HepG2 (cell line): Measurements from ENCODE around the gene ZBTB46.

ENCODE experiments used
- FOXO4 ChIP-seq: sonication (generic); formaldehyde crosslinking; conservative IDR thresholded peaks from 2 replicates; pipeline ENCODE4 v1.8.1; 2023; ENCODE audit warnings: missing genetic modification reagents
- POGZ ChIP-seq: sonication (generic); formaldehyde crosslinking; IDR thresholded peaks from 2 replicates; pipeline ENCODE4 v1.4.0; 2020; ENCODE audit warnings: mild to moderate bottlenecking, missing genetic modification reagents
- RAD21 ChIP-seq: fragments of 450-650 bp; formaldehyde crosslinking; IDR thresholded peaks from 2 replicates; pipeline ENCODE4 v1.5.0; 2020; ENCODE audit warnings: mild to moderate bottlenecking
- RXRA ChIP-seq: sonication (generic); formaldehyde crosslinking; IDR thresholded peaks from 2 replicates; pipeline ENCODE4 v1.5.1; 2020; ENCODE audit warnings: missing genetic modification reagents
- ZNF510 ChIP-seq: sonication (generic); formaldehyde crosslinking; IDR thresholded peaks from 2 replicates; pipeline ENCODE4 v1.4.0; 2020; ENCODE audit warnings: low read depth, mild to moderate bottlenecking, missing genetic modification reagents
- ZNF597 ChIP-seq: sonication (generic); formaldehyde crosslinking; IDR thresholded peaks from 2 replicates; pipeline ENCODE4 v1.5.0; 2020; ENCODE audit warnings: missing genetic modification reagents
- ZNF83 ChIP-seq: sonication (generic); formaldehyde crosslinking; IDR thresholded peaks from 2 replicates; pipeline ENCODE4 v1.4.0; 2020; ENCODE audit warnings: missing genetic modification reagents, mild to moderate bottlenecking, borderline replicate concordance
- TF ChIP-seq, protein P1 (sequence below): sonication (generic); formaldehyde crosslinking; IDR thresholded peaks from 2 replicates; pipeline ENCODE4 v1.8.0; 2022; ENCODE audit warnings: missing genetic modification reagents, mild to moderate bottlenecking, moderate library complexity, borderline replicate concordance
- TF ChIP-seq, protein P2 (sequence below): sonication (generic); formaldehyde crosslinking; IDR thresholded peaks from 2 replicates; pipeline ENCODE4 v1.5.0; 2020; ENCODE audit warnings: mild to moderate bottlenecking, missing genetic modification reagents, moderate library complexity
- TF ChIP-seq, protein P3 (sequence below): sonication (generic); formaldehyde crosslinking; IDR thresholded peaks from 2 replicates; pipeline ENCODE4 v1.4.0; 2020; ENCODE audit warnings: missing genetic modification reagents

DNA sequence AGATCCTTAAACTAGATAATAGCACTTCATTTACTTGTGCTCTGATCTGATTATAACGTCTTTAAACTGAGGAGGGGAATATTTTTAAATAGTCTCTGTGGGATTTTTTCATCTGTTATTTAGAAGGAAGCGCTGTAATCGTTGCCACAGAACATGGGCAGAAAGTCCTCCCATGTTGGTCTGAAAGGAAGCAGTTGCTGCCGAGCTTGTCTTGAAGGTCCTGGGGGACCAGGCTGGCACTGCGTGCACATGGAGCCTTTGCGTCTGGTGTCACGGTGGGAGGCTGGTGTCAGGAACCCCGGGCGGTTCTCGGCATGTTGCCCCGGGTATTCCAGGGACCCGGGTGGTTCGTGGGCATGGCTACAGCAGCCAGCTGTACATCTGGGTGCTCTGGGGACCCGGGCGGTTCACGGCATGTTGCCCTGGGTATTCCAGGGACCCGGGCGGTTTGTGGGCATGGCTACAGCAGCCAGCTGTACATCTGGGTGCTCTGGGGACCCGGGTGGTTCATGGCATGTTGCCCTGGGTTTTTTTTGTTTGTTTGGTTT is 45.5 kb upstream of the ZBTB46 start:
- TF ChIP-seq, protein P1, sequence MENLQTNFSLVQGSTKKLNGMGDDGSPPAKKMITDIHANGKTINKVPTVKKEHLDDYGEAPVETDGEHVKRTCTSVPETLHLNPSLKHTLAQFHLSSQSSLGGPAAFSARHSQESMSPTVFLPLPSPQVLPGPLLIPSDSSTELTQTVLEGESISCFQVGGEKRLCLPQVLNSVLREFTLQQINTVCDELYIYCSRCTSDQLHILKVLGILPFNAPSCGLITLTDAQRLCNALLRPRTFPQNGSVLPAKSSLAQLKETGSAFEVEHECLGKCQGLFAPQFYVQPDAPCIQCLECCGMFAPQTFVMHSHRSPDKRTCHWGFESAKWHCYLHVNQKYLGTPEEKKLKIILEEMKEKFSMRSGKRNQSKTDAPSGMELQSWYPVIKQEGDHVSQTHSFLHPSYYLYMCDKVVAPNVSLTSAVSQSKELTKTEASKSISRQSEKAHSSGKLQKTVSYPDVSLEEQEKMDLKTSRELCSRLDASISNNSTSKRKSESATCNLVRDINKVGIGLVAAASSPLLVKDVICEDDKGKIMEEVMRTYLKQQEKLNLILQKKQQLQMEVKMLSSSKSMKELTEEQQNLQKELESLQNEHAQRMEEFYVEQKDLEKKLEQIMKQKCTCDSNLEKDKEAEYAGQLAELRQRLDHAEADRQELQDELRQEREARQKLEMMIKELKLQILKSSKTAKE (CRISPR knock-in tag) = no peak
- TF ChIP-seq ZNF597 = no peak
- TF ChIP-seq RAD21 = no peak
- TF ChIP-seq POGZ (CRISPR knock-in tag) = no peak
- TF ChIP-seq, protein P2, sequence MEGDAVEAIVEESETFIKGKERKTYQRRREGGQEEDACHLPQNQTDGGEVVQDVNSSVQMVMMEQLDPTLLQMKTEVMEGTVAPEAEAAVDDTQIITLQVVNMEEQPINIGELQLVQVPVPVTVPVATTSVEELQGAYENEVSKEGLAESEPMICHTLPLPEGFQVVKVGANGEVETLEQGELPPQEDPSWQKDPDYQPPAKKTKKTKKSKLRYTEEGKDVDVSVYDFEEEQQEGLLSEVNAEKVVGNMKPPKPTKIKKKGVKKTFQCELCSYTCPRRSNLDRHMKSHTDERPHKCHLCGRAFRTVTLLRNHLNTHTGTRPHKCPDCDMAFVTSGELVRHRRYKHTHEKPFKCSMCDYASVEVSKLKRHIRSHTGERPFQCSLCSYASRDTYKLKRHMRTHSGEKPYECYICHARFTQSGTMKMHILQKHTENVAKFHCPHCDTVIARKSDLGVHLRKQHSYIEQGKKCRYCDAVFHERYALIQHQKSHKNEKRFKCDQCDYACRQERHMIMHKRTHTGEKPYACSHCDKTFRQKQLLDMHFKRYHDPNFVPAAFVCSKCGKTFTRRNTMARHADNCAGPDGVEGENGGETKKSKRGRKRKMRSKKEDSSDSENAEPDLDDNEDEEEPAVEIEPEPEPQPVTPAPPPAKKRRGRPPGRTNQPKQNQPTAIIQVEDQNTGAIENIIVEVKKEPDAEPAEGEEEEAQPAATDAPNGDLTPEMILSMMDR (CRISPR knock-in tag) = no peak
- TF ChIP-seq, protein P3, sequence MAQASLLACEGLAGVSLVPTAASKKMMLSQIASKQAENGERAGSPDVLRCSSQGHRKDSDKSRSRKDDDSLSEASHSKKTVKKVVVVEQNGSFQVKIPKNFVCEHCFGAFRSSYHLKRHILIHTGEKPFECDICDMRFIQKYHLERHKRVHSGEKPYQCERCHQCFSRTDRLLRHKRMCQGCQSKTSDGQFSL = no peak
- no peak for TF ChIP-seq RXRA (CRISPR knock-in tag)
- no peak for TF ChIP-seq ZNF510 (CRISPR knock-in tag)
- TF ChIP-seq FOXO4 (CRISPR knock-in tag) = no peak
- no peak for TF ChIP-seq ZNF83
